Measurements from ENCODE around the gene GRPEL1.

- no peak for TF ChIP-seq POLR2A (IDR thresholded peaks at IDR 0.05)
- TF ChIP-seq, protein P1, sequence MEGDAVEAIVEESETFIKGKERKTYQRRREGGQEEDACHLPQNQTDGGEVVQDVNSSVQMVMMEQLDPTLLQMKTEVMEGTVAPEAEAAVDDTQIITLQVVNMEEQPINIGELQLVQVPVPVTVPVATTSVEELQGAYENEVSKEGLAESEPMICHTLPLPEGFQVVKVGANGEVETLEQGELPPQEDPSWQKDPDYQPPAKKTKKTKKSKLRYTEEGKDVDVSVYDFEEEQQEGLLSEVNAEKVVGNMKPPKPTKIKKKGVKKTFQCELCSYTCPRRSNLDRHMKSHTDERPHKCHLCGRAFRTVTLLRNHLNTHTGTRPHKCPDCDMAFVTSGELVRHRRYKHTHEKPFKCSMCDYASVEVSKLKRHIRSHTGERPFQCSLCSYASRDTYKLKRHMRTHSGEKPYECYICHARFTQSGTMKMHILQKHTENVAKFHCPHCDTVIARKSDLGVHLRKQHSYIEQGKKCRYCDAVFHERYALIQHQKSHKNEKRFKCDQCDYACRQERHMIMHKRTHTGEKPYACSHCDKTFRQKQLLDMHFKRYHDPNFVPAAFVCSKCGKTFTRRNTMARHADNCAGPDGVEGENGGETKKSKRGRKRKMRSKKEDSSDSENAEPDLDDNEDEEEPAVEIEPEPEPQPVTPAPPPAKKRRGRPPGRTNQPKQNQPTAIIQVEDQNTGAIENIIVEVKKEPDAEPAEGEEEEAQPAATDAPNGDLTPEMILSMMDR (IDR thresholded peaks at IDR 0.05), result no peak
Measured at GRCh38 chr4:7092026-7092425, 24.2 kb upstream of the GRPEL1 start.
